Fibroblast of pulmonary artery (primary cell): ENCODE results near the gene RPS8.
"Not testable (repeated sequence)": the region's sequence is repeated elsewhere in the genome, so short reads cannot be mapped to it uniquely, and the experiment has no call there.

Experiments
- DNase-seq: peaks from one replicate; pipeline ENCODE4 v3.0.0-alpha.2; 2010; ENCODE audit warnings: low read depth
- H3K4me3 ChIP-seq: replicated peaks from 2 replicates; pipeline ENCODE4 v1.5.1; 2011; ENCODE audit warnings: low read depth, mild to moderate bottlenecking, control low read depth, low read length, moderate library complexity
- TF ChIP-seq, protein P1 (sequence below): IDR thresholded peaks from 2 replicates; pipeline ENCODE4 v1.5.1; 2011; ENCODE audit warnings: mild to moderate bottlenecking, control low read depth, low read length, inconsistent platforms; ENCODE audit errors: missing control alignments

Gene RPS8

DNA sequence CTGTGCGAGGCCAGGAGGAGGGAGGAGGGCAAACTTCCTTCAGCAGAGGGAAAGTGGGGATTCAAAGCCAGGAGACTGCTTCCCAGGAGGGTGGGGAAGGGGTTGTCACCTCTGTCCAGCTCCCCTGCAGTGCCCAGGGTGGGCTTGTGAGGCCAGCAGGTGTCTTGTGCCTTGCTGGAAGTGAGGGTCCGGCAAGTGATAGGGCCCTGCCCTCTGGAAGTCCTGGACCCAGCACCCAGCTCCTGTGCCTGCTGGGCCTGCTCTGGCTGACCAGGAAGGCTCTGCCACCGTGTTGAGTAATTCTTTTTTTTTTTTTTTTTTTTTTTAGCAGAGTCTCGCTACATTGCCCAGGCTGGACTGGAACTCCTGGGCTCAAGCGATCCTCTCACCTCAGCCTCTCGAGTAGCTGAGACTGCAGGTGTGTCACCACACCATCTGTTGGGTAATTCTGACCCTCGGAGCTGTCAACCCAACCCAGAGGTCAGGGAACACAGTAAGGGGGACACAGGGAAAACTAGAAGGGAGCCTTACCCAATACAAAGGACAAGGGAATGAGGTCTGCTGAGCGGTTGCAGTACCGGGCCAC, 11.6 kb downstream of the RPS8 start:
- H3K4me3 ChIP-seq, result no peak overlapping the region
- no peak for DNase-seq
- TF ChIP-seq, protein P1, sequence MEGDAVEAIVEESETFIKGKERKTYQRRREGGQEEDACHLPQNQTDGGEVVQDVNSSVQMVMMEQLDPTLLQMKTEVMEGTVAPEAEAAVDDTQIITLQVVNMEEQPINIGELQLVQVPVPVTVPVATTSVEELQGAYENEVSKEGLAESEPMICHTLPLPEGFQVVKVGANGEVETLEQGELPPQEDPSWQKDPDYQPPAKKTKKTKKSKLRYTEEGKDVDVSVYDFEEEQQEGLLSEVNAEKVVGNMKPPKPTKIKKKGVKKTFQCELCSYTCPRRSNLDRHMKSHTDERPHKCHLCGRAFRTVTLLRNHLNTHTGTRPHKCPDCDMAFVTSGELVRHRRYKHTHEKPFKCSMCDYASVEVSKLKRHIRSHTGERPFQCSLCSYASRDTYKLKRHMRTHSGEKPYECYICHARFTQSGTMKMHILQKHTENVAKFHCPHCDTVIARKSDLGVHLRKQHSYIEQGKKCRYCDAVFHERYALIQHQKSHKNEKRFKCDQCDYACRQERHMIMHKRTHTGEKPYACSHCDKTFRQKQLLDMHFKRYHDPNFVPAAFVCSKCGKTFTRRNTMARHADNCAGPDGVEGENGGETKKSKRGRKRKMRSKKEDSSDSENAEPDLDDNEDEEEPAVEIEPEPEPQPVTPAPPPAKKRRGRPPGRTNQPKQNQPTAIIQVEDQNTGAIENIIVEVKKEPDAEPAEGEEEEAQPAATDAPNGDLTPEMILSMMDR, result no peak

DNA sequence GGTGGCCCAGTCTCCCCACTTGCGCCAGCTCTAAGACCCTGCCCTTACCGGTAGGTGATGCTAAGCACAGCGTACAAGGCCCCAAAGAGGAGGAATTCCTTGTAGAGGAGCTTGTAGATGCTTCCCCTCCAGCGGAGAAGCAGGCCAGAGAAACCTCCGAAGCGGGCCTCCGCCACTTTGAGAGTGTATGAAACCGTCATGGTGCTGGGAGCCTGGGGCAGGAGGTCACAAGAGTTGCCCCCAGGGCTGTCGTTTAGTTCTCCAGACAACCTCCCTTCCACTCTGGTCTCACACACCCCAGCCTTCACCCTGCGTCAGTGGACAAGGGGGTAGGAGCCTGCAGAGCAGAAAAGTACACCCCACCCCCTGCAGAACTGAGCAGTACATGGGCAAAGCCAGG, 12.2 kb downstream of the RPS8 start:
- no peak overlapping the region for H3K4me3 ChIP-seq
- TF ChIP-seq, protein P1, result no peak
- DNase-seq, result no peak

DNA sequence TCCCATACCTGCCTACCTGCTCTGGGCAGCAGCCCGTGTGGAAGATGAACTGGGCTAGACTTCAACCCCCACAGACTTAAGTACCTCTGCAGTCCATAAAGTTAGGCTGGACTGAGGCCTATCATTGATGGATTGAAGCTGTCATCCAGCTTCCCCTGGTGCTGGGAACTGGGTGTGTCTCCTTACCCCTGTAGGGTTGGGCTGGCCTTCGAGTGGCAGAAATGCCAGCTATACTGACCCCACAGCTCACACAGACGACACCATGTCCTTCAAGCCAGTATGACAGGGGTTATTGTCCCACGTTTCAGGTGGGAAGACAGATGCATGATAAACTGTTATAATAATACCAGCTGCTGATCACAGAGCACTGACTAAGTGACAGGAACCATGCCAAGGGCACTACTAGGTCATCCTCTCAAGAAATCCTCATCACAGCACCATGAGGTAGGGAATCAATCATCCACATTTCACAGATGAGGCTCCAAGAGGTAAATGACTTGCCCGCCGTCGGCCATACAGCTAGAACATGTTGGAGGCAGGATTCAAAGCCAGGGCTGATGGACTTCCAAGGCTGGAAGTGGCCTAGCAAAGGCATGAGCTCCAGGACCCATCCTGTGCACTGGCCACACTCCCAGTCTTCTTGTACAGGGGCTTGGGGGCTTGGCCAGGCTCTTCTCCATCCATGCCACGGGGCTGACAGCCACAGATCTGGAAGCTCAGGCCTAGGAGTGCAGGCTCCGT, 12.9 kb downstream of the RPS8 start, which contains the start of gene BEST4:
TSS of gene BEST4 (minus strand) at position 51 of the 741 bp plus-strand sequence. CDS start 465 bp downstream, outside the sequence.
- TF ChIP-seq, protein P1, result no peak
- H3K4me3 ChIP-seq, result no peak within 1 kb of the TSS
- no peak for DNase-seq

DNA sequence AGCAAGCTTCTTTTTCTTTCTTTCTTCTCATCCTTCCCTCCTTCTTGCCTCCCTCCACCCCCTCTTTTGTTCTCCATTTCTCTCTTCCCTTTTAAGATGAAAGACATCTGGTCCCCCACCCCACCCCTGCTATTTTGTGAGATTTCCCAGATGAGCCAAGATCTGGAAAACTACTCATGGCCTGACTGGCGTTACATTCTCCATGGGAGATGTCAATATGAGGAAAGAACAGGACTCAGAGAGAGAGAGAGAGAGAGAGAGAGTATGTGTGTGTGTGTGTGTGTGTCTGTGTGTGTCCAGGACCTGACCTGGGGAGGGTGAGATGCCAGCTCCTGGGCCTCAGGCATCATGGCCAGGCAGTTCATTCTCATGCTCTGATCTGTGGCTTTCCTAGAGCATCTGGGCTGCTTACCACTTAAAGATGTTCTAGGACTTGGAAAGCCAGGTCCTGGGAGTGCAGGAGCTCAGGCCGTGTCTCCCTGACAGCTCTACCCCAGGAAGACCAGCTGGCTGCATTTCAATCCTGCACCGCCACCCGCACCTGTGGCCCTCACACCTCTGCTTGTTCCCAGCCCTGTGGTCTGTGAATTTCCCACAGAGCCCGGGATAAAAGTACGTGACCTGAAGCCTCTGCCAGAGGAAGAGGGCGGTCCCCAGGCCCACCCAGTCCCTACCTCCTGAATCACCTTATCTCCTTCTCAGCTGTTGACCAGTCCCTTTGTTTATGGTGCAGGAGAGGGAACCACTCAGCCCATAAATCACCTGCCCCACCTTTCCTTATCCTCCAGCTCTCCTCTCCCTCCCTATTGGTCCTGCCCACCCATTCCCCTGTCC, 15.8 kb downstream of the RPS8 start:
- DNase-seq, result no peak
- no peak overlapping the region for H3K4me3 ChIP-seq
- TF ChIP-seq, protein P1, result no peak

DNA sequence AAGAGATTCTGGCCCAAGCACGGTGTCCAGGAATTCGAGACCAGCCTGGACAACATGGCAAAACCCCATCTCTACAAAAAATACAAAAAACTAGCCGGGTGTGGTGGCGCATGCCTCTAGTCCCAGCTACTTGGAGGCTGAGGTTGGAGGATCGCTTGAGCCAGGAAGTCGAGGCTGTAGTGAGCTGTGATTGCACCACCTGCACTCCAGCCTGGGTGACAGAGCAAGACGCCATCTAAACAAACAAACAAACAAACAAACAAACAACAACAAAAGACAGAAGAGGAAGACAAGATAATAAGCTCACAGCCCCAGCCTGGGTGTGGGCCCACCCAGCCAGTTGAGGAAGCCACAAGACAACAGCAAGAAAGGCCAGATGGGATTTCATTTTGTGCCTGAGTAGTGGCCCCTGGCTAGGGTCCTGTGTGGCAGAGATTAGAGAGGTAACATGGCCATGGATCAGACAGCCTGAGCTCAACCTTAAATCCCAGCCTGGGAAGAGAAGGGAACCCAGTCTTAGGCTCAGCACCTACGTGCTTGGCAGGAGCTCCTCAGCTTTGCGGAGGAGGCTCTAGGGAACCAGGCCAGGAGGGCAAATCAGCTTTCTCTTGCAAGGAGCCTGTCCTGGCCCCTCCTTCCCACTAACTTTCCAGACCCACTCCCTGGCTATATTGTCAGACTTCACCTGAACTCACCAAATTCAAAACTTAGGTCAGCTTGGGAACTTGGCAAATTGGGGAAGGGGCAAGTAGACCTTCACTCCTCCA, 17.6 kb downstream of the RPS8 start:
- no peak for DNase-seq
- no peak overlapping the region for H3K4me3 ChIP-seq
- TF ChIP-seq, protein P1, result no peak

DNA sequence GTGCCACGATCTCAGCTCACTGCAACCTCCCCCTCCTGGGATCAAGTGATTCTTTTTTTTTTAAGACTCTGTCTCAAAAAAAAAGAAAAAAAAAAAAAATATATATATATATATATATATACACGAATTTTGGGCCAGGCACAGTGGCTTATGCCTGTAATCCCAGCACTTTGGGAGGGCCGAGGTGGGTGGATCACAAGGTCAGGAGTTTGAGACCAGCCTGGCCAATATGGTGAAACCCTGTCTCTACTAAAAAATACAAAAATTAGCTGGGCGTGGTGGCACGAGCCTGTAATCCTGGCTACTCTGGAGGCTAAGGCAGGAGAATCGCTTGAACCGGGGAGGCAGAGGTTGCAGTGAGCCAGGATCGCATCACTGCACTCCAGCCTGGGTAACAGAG, 22.5 kb downstream of the RPS8 start:
- not testable (repeated sequence) for DNase-seq, H3K4me3 ChIP-seq
